ENCODE results near the gene PKN2.
"Not testable (repeated sequence)": the region's sequence is repeated elsewhere in the genome, so short reads cannot be mapped to it uniquely, and the experiment has no call there.

PKN2 gene

GRCh38 chr1:88812366-88812765 is 128.3 kb downstream of the PKN2 start:
- TF ChIP-seq, protein P1, sequence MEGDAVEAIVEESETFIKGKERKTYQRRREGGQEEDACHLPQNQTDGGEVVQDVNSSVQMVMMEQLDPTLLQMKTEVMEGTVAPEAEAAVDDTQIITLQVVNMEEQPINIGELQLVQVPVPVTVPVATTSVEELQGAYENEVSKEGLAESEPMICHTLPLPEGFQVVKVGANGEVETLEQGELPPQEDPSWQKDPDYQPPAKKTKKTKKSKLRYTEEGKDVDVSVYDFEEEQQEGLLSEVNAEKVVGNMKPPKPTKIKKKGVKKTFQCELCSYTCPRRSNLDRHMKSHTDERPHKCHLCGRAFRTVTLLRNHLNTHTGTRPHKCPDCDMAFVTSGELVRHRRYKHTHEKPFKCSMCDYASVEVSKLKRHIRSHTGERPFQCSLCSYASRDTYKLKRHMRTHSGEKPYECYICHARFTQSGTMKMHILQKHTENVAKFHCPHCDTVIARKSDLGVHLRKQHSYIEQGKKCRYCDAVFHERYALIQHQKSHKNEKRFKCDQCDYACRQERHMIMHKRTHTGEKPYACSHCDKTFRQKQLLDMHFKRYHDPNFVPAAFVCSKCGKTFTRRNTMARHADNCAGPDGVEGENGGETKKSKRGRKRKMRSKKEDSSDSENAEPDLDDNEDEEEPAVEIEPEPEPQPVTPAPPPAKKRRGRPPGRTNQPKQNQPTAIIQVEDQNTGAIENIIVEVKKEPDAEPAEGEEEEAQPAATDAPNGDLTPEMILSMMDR (conservative IDR thresholded peaks at IDR 0.05), result no peak
- H3K27ac ChIP-seq, result no peak overlapping the region

DNA sequence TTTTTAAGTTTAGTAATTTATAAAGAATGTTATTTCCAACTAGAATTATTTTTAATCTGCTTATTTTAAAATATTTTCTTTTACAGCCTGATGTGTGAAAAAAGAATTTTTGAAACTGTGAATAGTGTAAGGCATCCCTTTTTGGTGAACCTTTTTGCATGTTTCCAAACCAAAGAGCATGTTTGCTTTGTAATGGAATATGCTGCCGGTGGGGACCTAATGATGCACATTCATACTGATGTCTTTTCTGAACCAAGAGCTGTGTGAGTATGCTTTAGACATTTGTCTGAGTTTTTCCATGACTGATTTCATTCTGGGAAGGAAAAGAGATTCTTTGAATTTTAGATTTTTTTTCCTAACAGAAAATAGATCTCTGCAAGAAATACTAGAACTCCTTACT is 129.4 kb downstream of the PKN2 start:
- H3K27ac ChIP-seq, result no peak overlapping the region
- TF ChIP-seq, protein P1 (conservative IDR thresholded peaks at IDR 0.05), result no peak

DNA sequence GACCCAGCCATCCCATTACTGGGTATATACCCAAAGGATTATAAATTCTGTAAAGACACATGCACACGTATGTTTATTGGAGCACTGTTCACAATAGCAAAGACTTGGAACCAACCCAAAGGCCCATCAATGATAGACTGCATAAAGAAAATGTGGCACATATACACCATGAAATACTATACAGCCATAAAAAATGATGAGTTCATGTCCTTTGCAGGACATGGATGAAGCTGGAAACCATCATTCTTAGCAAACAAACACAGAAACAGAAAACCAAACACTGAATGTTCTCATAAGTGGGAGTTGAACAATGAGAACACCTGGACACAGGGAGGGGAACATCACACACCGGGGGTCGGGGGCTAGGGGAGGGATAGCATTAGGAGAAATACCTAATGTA is 135.6 kb downstream of the PKN2 start:
- H3K27ac ChIP-seq, result not testable (repeated sequence)

GRCh38 chr1:88825721-88826120 is 141.6 kb downstream of the PKN2 start:
- H3K27ac ChIP-seq, result no peak overlapping the region
- TF ChIP-seq, protein P1 (conservative IDR thresholded peaks at IDR 0.05), result no peak

GRCh38 chr1:88847643-88848042 is 163.6 kb downstream of the PKN2 start:
- TF ChIP-seq, protein P1 (conservative IDR thresholded peaks at IDR 0.05), result no peak
- H3K27ac ChIP-seq, result no peak overlapping the region

GRCh38 chr1:88851303-88852063 is 167.4 kb downstream of the PKN2 start:
- TF ChIP-seq, protein P1 (conservative IDR thresholded peaks at IDR 0.05), result no peak
- no peak overlapping the region for H3K27ac ChIP-seq

DNA sequence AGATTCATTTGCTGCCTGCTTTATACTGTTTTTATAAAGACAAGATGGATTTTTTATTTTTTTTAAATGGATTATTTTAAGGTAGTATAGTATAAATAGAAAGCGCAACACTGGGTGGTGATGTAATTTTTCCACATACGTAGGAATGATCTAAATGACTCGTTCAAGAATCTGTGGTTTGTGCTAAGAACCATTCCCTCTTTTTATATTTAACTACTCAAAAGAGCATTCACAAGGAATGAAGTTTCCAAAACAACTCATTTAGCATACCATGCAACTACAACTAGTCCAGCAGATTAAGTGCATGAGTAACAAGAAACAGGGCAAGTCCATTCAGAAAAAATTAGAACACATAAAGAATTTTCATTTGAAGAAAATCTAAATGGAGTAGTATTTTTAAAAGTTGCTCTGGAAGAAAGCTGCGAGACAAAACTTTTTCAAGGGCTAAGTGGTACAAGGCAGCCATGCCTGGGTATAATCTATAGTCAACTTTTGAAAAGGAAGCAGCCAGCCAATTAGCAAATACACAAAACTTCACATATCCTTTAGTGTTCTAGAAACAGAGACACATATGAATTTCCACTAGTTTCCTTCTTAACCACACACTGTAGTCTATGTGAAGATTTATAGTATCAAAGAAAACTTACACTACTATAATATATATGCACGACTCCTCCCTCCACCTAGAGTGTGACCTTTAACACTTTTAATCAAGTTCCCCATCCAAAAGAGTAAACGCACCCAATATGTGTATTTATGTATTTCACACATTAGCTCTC is 183.9 kb downstream of the PKN2 start:
- TF ChIP-seq, protein P1 (conservative IDR thresholded peaks at IDR 0.05), result no peak
- no peak overlapping the region for H3K27ac ChIP-seq

- not testable (repeated sequence) for H3K27ac ChIP-seq
These were observed 185.6 kb downstream of the PKN2 start for GRCh38 chr1:88869644-88870043.
